NCI-H460 (cell line): ENCODE data around the gene LIN7C. TPM values are rescaled to one million over a fixed set of nuclear protein-coding genes. Genes with fewer than 3 reads are reported as not detected.

Experiments used
- DNase-seq: peaks from one replicate; pipeline ENCODE4 v3.0.0-alpha.2; 2016; ENCODE audit warnings: low read depth; ENCODE audit errors: extremely low read depth
- total RNA-seq: library from RNA; depleted of rRNA; stranded (reverse); fragments of >200 nt; shearing (Covaris generic); gene quantifications from 2 replicates; pipeline ENCODE4 v1.2.3, GENCODE V29; 2014

LIN7C gene
- total RNA-seq, 1 experiment from 2014 or later, result 67.4 TPM

DNA sequence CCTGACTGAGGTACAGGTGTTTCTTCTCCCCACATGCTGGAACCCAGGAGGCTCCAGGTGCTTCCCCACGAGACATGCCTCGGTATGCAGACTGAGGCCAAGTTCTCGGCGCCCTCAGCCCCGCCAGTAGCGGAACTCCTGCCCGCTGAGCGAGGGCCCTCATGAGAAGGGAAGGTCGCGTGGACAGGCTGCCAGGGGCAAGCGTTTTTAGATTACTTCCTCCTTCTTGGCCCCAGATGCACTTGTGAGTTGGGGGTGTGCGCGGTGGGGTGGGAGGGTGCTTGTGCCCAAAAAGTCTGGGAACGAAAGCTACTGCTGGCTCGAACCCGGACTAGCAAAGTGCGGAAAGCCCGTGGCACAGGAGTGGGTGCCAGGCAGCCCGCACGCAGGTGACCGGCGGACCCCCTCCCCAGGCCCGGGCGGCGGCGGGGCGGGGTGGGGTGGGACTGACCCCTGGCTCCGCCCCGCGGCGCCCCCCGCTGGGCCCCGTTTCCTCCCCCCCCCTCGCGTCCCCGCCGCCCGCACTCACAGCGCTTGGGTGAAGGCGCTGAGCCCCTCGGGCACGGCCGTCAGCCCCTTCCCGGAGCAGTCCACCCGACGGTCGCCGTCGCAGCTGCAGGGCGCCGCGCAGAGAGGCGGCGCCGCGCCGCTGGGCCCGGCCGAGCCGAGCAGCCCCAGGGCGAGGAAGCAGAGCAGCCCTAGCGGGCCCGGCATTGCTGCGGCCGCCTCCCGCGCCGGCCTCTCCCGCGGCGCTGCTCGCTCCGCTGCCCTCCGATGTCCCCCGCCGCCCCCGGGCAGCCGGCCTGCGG lies 34.8 kb downstream of the LIN7C start:
- DNase-seq, result no peak

DNA sequence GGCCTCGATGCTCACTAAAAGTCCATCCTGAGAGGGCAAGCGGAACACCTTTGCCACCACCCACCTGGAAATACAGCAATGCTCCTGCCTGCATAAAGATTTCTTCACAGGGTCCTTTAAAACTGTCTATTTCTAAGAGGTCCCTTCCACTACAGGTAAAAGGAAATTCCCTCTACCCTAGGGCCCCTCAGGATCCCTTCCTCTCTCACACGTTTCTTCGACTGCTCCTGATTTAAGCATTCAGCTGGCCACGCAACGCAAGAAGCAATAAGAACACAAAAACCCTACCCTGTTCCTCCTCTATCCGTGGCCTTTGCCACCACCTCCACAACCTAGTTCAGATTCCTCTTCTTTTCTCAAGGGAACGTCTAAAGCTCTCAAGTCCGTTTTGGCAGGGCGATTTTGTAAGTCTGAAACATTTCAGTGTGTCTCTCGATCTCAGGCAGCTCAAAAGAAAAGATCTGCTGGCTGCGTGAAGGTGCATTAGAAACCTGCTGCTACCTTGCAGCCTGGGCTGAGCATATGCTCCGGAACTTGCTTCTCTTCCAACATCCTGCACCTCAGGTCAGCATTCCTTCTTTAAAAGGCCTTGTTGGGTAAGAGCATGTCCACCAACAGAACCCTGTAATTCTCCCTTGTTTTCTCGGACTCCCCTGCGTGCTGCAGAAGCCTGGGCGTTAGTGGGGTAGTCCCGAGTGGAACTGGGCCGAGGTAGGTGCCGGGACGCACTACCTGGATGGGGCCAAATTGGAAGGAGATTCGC lies 35.6 kb downstream of the LIN7C start:
- DNase-seq, result no peak

DNA sequence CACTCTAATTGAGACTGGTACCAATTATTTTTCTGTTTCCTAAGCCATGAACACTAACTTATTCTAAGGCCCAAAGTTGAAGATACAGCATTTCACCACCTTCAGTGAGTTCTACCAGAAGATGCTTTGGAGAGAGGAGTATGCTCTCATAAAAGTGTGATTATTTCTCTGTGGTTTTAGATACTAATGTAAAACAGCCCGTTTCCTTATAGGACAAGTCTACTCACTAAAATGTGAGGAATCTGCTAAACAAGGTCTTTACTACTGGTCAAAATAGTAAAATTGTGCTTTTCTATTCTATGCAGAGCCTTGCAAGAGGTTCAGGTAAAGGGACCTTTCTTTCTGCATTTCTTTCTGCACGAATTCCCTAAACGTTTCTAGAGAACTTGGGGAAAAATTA lies 36.4 kb downstream of the LIN7C start:
- DNase-seq, result no peak

DNA sequence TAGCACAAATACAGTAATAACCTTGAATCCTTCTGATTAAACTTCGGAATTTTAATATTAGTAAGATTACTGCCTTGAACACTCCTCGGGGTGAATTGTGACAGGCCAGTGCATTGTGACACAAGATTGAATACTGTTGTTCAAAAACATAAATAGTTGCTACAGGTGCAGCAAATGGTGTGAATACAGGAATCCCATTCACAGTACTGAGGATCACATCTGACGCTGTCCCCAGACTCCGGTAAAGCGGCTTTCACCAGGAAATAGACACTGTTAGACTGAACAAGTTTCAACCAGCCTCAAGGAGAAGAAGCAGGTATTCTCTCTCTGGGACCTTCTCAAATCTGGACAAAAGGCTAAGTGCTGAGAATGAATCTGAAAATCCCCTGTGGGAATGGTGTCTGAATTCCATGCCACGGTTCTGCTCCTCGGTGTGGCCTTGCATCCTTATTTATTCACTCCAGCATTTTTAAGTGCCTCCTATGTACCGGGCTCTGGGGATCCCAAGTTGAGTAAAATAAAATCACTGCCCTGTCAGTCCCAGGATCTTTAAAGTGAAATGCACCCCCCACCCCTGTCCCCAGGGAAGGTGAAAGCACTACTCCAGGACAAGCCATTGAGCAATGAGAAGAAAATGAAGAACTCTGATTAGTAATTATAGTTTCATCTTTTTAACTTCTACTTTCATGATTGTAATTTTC lies 37.4 kb downstream of the LIN7C start:
- DNase-seq, result no peak

DNA sequence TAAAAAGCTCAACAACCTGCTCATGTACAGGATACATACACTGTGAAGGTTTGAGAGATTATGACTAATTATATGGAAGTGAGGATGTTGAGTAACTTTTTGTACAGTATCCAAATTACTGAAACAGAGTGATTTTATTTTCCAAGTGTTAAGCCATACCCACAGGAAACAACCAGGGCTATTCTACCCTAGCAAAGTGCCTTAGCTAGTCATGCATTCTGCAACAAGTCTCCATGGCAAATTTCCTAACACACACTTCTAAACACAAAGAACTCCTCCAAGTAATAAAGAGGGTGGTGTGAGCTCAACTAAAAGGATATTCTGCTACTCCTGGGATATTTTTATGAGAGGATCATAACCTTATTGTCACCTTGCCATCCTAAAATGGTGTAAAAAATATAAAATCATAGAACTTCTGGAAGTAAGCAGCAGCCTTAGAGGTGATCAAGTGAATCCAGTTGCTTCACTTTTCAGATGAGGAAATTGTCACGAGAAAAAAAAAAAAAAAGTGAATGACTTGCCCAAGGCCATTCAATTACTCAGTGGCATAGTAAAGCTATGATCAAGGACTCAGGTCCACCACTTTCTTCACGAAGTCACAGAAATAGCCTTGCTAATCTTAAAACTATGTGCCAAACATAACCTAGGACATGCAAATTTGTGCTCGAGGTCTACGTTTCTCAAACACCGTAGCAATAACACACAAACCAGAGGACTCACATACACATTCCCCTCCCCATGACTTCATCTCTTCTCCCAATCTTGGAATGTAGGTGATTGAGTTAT lies 38.2 kb downstream of the LIN7C start:
- no peak for DNase-seq

DNA sequence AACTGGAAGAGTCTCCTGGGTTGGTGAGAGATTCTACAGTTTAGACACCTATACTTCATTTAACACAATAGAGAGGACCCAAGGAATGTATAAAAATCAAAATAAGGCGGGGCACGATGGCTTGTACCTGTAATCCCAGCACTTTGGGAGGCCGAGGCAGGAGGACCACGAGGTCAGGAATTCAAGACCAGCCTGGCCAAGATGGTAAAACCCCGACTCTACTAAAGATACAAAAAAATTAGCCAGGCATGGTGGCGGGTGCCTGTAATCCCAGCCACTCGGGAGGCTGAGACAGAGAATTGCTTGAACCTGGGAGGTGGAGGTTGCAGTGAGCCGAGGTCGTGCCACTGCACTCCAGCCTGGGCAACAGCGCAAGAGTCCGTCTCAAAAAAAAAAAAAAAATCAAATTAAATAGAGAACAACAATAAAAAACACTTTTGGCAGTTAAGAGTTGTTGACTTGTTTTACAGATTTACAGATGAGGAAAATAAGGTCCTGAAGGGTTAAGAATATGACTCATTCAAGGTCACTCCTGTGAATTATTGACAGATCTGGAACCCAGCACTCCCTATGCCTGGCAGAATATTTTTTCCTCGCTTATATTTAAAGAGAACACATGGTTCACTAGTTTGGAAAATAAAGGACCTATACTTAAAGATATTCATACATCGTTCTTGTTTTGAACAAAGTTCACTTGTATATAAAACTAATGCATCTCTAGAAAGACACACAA lies 39.2 kb downstream of the LIN7C start:
- no peak for DNase-seq

DNA sequence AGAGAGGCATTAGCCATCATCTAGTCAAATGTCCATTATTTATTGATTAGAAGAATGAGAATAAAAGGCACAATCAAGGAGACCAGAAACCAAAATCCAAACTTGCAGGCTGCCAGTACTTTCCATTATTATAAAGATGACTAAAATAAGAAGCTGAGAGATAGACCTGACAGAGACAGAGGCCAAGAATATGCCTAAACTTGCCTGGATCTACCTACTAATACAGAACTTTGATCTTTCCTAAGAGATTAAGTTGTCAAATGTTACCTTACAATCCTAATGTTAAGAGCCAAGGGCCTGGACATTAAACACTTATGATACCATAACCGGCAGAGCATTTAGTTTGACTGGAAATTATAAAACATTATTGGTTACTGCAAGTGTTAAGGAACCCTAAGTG lies 40.2 kb downstream of the LIN7C start:
- DNase-seq, result no peak

DNA sequence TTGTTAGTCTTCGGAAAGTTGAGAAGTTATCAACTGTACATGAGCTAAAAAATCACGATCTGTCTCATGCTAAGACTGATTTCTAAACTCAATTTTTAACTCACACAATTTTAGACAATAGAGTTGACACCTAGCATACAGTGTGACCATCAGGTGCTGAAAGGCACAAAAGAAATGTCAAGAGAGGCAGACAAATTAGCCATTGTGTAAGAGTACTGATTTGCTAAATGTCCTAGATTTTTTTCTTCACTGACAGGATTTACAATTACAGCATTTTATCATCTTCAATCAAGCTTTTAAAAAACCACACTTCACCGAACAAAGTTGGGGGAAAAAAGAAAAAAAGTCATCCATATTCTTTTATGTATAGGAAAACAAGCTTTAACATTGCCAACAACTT lies 40.9 kb downstream of the LIN7C start:
- DNase-seq, result no peak

DNA sequence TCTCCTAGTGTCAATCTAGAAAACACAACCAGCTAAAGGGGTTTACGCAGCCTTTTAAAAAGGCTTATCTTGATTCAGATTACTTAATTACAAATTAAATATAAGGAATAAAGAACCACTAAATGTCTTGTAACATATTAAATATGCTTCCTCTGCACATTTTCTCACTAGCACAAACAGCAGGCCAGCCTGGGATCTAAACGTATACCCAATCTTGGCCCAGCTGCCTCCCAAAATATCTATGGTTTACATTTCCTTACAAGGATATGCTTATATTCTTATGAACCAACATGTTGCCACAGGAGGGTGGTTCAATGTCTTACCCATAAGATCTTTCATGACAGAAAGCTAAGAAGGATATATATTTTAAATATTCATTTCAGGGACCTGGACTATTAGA lies 41.7 kb downstream of the LIN7C start:
- DNase-seq, result no peak

DNA sequence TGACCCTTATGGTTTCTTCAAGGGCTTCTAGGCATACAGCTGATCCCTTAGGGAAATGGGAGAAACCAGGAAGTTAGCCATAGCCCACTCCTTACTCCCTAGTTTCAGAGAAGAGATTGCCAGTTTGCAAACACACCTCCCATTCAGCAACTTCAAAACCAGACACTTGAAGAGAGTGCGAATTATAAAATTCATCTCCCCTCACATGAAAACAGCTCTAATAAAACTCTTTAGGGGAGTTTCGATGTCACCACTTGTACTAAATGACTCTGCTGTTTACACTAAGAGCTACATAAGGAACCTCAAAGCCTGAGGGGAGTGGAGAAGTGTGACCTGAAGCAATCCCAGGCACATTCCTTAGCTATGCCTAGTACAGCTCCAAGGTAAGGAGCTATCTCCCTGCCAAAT lies 42.3 kb downstream of the LIN7C start:
- DNase-seq, result no peak

DNA sequence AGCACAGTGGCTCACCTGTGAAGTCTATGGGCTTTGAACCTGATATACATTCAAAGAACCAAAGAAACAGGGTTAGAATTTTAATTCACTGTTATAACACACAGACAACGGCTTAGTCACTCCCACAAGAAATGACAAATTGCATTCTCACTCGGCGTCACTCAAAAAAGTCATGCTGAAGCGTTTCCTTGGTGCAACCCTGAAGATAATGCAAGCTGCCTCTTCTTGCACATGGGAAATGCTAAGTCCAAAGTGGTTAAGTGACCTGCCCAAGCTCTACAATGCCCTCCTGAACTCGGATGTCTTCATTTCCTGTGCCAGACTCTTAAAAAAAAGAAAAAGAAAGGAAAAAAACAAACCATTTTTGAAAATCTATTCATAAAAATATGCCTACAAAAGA lies 44.0 kb downstream of the LIN7C start:
- DNase-seq, result no peak

DNA sequence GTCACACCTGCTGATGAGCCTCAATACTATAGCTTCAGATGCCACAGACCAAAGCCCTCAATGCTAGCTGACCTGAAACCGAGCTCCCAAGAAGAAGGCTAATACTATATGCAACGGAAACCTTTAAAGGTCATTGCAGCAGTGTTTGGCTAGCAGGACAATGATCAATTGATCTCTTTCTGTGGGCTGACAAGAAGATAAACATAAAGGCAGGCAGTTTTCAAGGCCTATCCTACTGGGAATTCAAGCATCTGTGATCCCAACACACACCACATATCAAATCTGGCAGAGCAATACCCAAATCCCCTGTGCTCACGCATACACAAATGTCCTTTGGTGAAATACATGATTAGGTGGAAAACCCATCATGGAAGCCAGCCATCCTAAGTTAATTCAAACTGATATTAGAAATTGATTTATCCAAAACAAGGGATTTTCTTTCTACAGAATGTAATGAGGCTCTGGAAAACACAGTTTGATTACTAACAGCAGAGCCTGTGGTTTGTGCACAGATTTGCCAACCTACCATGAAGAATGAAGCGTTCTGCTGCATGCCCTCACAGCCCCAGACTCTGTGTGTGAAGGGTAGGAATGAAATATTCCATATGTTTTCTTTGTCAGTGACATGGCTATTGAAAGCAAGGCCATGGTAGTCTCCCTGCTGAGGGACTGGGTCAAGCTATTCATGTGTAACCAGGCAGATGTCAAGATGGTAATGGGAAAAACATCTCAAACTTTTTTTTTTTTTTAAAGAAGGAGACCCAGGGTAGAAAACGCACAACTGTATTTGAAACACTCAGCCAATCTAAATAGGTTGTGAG lies 46.2 kb downstream of the LIN7C start:
- DNase-seq, result no peak

DNA sequence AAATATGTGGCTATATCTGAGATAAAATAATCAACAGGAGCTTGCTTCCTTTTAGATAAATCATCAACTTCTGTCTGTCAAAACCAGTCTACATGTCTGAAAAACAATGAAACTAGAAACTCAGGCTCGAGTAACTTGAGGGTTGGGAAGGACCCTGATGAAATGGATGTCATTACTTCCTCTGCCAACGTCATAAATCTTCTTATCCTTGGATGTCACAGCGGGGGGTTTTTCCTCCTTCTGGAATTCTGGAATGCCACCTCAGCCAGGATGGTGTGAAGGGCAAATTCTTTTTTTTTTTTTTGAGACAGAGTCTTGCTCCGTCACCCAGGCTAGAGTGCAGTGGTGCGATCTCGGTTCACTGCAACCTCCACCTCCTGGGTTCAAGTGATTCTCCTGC lies 47.4 kb downstream of the LIN7C start:
- no peak for DNase-seq

DNA sequence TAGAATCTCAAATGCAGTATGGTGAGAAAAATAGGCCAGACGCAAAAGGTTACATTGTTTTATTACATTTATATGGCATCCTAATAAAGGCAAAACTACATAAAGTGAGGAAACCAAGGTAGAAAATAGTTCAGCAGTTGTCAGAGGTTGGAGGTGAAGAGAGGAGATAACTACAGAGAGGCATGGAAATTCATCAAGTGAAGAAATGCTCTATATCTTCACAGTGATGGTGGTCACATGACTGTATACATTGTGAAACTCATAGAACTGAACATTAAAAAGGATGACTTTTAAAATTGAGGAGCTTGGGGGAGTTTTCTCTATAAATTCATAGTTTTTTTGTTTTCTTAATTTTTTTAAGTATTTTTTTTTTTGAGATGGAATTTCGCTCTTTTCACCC lies 48.4 kb downstream of the LIN7C start:
- DNase-seq, result no peak

DNA sequence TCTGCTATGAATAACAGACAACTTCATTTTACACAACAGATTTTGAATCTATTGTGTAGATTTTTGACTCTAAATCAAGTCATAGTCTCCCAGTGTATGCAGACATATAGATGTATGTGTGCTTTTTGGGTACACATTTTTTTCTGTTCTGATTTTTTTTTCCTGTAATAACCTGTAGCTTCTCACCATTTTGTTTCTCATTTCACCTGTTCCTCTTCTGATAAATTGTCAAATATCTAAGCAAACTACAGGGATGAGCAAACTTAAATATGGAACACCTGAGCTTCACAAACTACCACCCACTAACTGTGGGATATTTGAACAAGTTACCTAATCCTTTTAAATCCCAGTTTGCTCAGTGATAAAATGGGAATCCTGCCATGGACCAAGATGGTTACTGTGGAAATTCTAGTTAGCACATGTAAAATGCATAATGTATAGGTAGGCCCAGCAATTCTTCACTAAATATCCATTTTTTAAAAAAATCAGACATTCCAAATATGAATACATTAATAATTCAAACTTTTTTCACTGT lies 49.7 kb downstream of the LIN7C start:
- no peak for DNase-seq

DNA sequence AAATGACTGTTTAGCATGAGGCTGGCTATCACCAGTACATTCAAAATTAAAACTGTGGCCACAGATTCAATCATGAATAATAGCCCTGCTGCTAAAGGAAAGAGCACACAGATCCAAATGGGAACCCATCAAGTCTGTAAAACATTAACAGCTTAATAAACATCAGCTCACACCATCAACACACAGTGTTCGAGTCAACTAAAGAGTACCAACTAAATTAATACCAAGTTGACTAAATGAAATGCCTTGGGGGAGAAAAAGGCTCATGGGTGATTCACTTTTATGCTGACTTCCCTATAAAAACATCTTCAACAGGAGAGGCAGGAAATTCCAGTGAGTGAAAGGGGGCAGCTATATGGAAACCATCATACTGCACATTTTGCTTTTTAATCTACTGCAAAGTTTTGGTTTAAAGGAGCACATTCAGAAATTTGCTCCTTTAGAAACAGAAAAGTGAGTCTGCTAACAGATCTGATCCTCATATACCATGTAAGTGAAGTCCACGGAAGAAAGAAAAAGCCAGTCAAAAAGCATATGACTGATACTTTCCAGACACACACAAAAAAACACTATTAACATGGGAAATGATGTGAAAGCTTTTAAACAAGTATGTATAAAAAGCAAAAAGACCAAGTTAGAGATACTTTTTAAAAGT lies 50.3 kb downstream of the LIN7C start:
- DNase-seq, result no peak

DNA sequence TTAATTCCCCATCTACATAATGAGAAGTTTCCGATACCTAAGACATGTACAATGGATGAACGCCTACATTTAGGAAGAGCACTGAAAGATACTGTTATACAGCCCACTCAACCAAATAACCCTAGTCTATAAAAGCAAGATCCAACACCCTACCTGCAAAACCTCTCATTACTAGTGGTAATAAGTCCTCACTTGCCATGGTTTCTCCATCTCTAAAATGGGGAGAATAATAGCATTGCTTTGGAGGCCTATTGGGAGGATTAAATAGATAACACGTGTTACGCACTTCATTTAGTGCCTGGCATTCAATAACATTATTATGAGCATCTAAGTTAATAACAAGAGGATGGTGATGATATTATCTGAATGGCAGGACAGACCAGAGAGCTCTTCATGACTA lies 50.9 kb downstream of the LIN7C start:
- no peak for DNase-seq

DNA sequence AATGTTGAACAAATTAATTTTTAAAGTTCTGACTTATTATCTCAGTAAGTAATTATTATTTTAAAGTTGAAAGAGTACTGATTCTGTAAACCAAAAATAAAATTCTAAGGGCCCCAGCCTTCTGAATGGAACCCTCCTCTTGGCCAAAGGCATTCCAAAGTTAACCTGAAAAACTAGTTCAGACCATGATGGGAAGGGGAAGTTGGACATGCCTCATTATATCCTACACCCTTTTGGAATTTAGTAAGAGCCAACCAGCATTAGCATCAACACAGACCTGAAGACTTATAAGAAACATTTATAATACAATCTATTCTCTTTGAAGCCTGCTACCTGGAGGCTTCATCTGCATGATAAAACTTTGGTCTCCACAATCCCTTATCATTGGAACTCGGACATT lies 52.9 kb downstream of the LIN7C start:
- no peak for DNase-seq

DNA sequence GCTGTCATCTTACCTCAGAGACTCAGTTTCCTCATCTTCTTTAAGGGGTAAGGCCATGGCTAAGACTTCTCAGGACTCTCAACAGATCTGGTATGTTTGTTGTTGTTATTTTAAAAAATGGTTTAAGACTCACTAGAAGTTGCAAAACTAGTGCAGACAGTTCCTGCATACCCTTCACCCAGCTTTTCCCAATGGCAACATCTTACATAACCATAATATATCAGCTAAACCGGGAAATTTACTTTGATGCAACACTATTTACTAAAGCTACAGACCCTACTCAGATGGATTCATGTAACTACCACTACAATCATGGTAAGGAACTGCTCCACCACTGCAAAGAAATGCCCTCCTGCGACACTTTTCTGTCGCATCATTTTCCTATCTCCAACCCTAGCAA lies 54.4 kb downstream of the LIN7C start:
- no peak for DNase-seq
